MCF 10A (cell line): ENCODE data around the gene MBOAT7. TPM values are rescaled to one million over a fixed set of nuclear protein-coding genes. Genes with fewer than 3 reads are reported as not detected.

Source experiments
- BruUV-seq: library from RNA; stranded (reverse); fragments of 400-500 nt; replicated peaks from 2 replicates; lab custom pipeline; 2021; lab: Mats Ljungman, UMichigan
- CTCF ChIA-PET: fragments of 300-600 bp; sonication (Branson Sonifier 250); formaldehyde crosslinking; extraction: SDS; loops from one replicate; lab custom pipeline; 2021; ENCODE audit warnings: antibody characterized with exemption, inconsistent platforms; lab: Yijun Ruan, JAX
- POLR2A ChIA-PET: fragments of 300-600, 350-650 bp; sonication (Branson Sonifier 250); formaldehyde crosslinking; extraction: SDS; loops from one replicate; lab custom pipeline; 2020; ENCODE audit warnings: antibody characterized with exemption, inconsistent platforms; lab: Yijun Ruan, JAX
- DNase-seq: peaks from one replicate; pipeline ENCODE4 v3.0.0-alpha.2; 2018; ENCODE audit not compliant: unreplicated experiment
- H3K27ac Mint-ChIP-seq: one replicate; pipeline ENCODE4 v1.8.0; 2022; ENCODE audit warnings: mild to moderate bottlenecking, low read depth, mixed read lengths; ENCODE audit not compliant: unreplicated experiment
- H3K27me3 Mint-ChIP-seq: one replicate; pipeline ENCODE4 v1.8.0; 2022; ENCODE audit warnings: mixed read lengths; ENCODE audit not compliant: insufficient read depth, unreplicated experiment
- H3K36me3 Mint-ChIP-seq: one replicate; pipeline ENCODE4 v1.8.0; 2022; ENCODE audit warnings: mild to moderate bottlenecking, moderate library complexity, mixed read lengths; ENCODE audit not compliant: insufficient read depth, unreplicated experiment
- H3K4me1 Mint-ChIP-seq: one replicate; pipeline ENCODE4 v1.8.0; 2022; ENCODE audit warnings: mixed read lengths; ENCODE audit not compliant: insufficient read depth, unreplicated experiment
- H3K4me3 Mint-ChIP-seq: one replicate; pipeline ENCODE4 v1.8.0; 2022; ENCODE audit warnings: mild to moderate bottlenecking, moderate library complexity, mixed read lengths; ENCODE audit not compliant: unreplicated experiment
- H3K9me3 Mint-ChIP-seq: one replicate; pipeline ENCODE4 v1.8.0; 2022; ENCODE audit warnings: mixed read lengths; ENCODE audit not compliant: unreplicated experiment
- CTCF ChIP-seq: fragments of 200-600 bp; IDR thresholded peaks from one replicate; pipeline ENCODE4 v1.8.0; 2022; ENCODE audit warnings: antibody characterized with exemption, mild to moderate bottlenecking; ENCODE audit not compliant: unreplicated experiment
- intact Hi-C: fragments of 100-400 bp; cut with micrococcal nuclease; formaldehyde crosslinking; loops from 2 replicates; pipeline ENCODE4 v1.14.1; 2022
- total RNA-seq: library from RNA; stranded (reverse); gene quantifications from 2 replicates; pipeline ENCODE4 v1.2.3, GENCODE V29; 2022

MBOAT7 gene
- total RNA-seq, 1 experiment from 2014 or later = 43.8 TPM

DNA sequence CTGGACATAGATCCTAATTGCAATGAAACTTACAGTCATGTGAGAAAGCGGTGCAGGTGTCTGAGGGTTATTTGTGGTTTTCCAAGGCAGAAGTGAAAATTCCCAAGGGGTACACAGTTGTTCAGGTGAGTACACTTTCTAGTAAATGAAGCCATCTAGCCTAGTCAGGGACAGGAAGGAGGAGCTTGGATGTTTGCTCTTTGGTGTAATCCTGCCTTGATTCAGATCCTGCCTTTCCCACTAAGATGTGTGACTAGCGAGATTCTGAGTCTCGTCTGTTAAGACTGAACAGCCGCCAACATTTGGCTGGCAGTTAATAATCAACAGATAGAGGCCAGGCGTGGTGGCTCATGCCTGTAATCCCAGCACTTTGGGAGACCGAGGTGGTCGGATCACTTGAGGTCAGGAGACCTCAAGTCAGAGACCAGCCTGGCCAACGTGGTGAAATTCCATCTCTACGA, 13.8 kb upstream of the MBOAT7 start:
- peak; percentile 35 for DNase-seq
- BruUV-seq = no TSS peak
- peaks cover 17% of the 10 kb centered on the region for H3K4me1 Mint-ChIP-seq
- intact Hi-C loops = loop anchor here (5.0 kb wide), 2 partner anchors 41 to 336 kb away; partner anchors contain the start of gene MYADM
- TF ChIP-seq CTCF = no peak
- no peak overlapping the region for H3K27ac Mint-ChIP-seq
- H3K4me3 Mint-ChIP-seq = peak overlapping the region; percentile 91
- no peaks in the 10 kb centered on the region for H3K27me3 Mint-ChIP-seq
- H3K36me3 Mint-ChIP-seq = peaks cover 79% of the 10 kb centered on the region
- ChIA-PET CTCF (interaction anchor here (1.9 to 2.5 kb wide), 2 partner anchors 17 to 35 kb away, joined by 5 to 7 read pairs; no protein-coding TSS in a partner anchor), POLR2A (interaction anchor here (0.6 to 13.2 kb wide), 5 partner anchors 12 to 245 kb away, joined by 3 to 324 read pairs (median 13); partner anchors contain the start of genes CNOT3, LENG1, LENG8 and MBOAT7)
- no peaks in the 10 kb centered on the region for H3K9me3 Mint-ChIP-seq

DNA sequence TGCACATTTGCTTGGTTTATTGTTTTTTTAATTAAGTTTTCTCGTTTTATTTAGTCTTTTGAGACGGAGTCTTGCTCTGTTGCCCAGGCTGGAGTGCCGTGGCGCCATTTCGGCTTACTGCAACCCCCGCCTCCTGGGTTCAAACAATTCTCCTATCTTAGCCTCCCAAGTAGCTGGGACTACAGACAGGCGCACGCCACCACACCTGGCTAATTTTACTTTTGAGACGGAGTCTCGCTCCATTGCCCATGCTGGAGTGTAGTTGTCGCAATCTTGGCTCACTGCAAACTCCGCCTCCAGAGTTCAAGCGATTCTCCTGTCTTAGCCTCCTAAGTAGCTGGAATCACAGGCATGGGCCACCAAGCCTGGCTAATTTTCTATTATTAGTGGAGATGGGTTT, 12.6 kb upstream of the MBOAT7 start:
- CTCF ChIA-PET = interaction anchor here (0.7 to 2.5 kb wide), 4 partner anchors 15 to 34 kb away, joined by 4 to 7 read pairs (median 4); no protein-coding TSS in a partner anchor
- peak; percentile 50 for DNase-seq
- no peaks in the 10 kb centered on the region for H3K9me3 Mint-ChIP-seq
- no peaks in the 10 kb centered on the region for H3K27me3 Mint-ChIP-seq
- intact Hi-C loops = loop anchor here (5.0 kb wide), 2 partner anchors 40 to 335 kb away; partner anchors contain the start of gene MYADM
- TF ChIP-seq CTCF = no peak
- POLR2A ChIA-PET = interaction anchor here (0.8 to 13.2 kb wide), 9 partner anchors 8 to 246 kb away, joined by 3 to 324 read pairs (median 14); partner anchors contain the start of genes CNOT3, LENG1, LENG8 and MBOAT7
- peak overlapping the region; percentile 91 for H3K4me3 Mint-ChIP-seq
- peak overlapping the region; percentile 99 for H3K27ac Mint-ChIP-seq
- no TSS peak for BruUV-seq
- peaks cover 67% of the 10 kb centered on the region for H3K36me3 Mint-ChIP-seq
- peaks cover 12% of the 10 kb centered on the region for H3K4me1 Mint-ChIP-seq

GRCh38 chr19:54201172-54201701, 11.9 kb upstream of the MBOAT7 start:
- no peaks in the 10 kb centered on the region for H3K9me3 Mint-ChIP-seq
- CTCF ChIA-PET = interaction anchor here (0.6 to 2.5 kb wide), 3 partner anchors 12 to 190 kb away, joined by 3 to 7 read pairs (median 3); partner anchors contain the start of gene MBOAT7
- TF ChIP-seq CTCF = no peak
- H3K4me3 Mint-ChIP-seq = peak overlapping the region; percentile 91
- intact Hi-C loops = loop anchor here (5.0 kb wide), 2 partner anchors 39 to 334 kb away; partner anchors contain the start of gene MYADM
- peaks cover 14% of the 10 kb centered on the region for H3K4me1 Mint-ChIP-seq
- no peak for DNase-seq
- no peaks in the 10 kb centered on the region for H3K27me3 Mint-ChIP-seq
- POLR2A ChIA-PET = interaction anchor here (0.9 to 13.2 kb wide), 13 partner anchors 9 to 1453 kb away, joined by 3 to 324 read pairs (median 4); partner anchors contain the start of genes CNOT3, LENG1, LENG8 and MBOAT7
- TSS peak; percentile 71 for BruUV-seq
- peak overlapping the region; percentile 99 for H3K27ac Mint-ChIP-seq
- H3K36me3 Mint-ChIP-seq = peaks cover 60% of the 10 kb centered on the region

DNA sequence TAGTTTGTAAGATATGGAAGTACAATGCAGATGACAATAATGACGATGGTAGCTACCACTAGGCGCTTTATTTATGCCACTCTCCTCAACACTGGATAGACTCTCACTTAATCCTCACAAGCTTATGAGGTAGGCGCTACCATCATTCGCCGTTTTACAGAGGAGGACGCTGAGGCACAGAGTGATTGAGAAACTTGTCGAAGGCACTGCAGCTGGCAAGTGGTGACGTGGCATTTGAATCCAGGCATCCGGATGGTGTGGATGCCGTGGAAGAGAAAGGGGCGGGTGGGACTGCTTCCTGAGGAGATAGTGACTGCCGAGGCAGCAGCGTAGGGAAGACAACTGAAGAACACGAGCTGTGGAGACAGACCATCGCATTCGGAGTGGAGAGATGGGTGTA, 10.0 kb upstream of the MBOAT7 start:
- Mint-ChIP-seq H3K27me3 (no peaks in the 10 kb centered on the region), H3K36me3 (peaks cover 56% of the 10 kb centered on the region), H3K27ac (no peak overlapping the region), H3K4me3 (peak overlapping the region; percentile 52), H3K9me3 (no peaks in the 10 kb centered on the region), H3K4me1 (peaks cover 6% of the 10 kb centered on the region)
- CTCF ChIA-PET = interaction anchor here (0.6 to 2.8 kb wide), 6 partner anchors 9 to 81 kb away, joined by 3 to 14 read pairs (median 4); partner anchors contain the start of genes MBOAT7 and TSEN34
- POLR2A ChIA-PET = interaction anchor here (0.7 to 13.2 kb wide), 5 partner anchors 8 to 868 kb away, joined by 3 to 324 read pairs (median 27); partner anchors contain the start of genes CNOT3, LENG1, MBOAT7 and TSEN34
- TF ChIP-seq CTCF = no peak
- intact Hi-C loops = no loop called here
- BruUV-seq = no TSS peak
- DNase-seq = no peak
